COLO829 (cell line): ENCODE measurements around the gene TSPAN4.
A peak's percentile ranks its signal among the peaks of the same experiment; 100 is the strongest.

Experiments
- DNase-seq: peaks from one replicate; pipeline ENCODE4 v3.0.0; 2012; ENCODE audit warnings: low spot score

Gene TSPAN4

GRCh38 chr11:889257-889656 is 46.6 kb downstream of the TSPAN4 start:
- no peak for DNase-seq

GRCh38 chr11:889687-890475 is 47.2 kb downstream of the TSPAN4 start:
- no peak for DNase-seq

- no peak for DNase-seq
These were observed 48.3 kb downstream of the TSPAN4 start for GRCh38 chr11:890794-891540.

- DNase-seq = no peak
These were observed 50.5 kb downstream of the TSPAN4 start for GRCh38 chr11:893008-893654.

- DNase-seq = no peak
These were observed 52.0 kb downstream of the TSPAN4 start for GRCh38 chr11:894575-895201.

- no peak for DNase-seq
These were observed 52.9 kb downstream of the TSPAN4 start for GRCh38 chr11:895331-896110.

GRCh38 chr11:897253-898142 is 54.8 kb downstream of the TSPAN4 start:
- DNase-seq = no peak

GRCh38 chr11:898143-898511 is 55.5 kb downstream of the TSPAN4 start:
- DNase-seq = no peak

GRCh38 chr11:898540-899190 is 56.0 kb downstream of the TSPAN4 start:
- no peak for DNase-seq

GRCh38 chr11:899724-900123 is 57.1 kb downstream of the TSPAN4 start:
- no peak for DNase-seq

GRCh38 chr11:900545-900944 is 57.9 kb downstream of the TSPAN4 start:
- no peak for DNase-seq

- no peak for DNase-seq
These were observed 58.9 kb downstream of the TSPAN4 start for GRCh38 chr11:901452-902061.

- DNase-seq = no peak
These were observed 61.7 kb downstream of the TSPAN4 start for GRCh38 chr11:904380-904779.

- DNase-seq = no peak
These were observed 63.3 kb downstream of the TSPAN4 start for GRCh38 chr11:905952-906351.

GRCh38 chr11:907668-908067 is 65.0 kb downstream of the TSPAN4 start:
- DNase-seq = no peak

GRCh38 chr11:908273-908672 is 65.6 kb downstream of the TSPAN4 start:
- DNase-seq = no peak

GRCh38 chr11:909406-909805 is 66.8 kb downstream of the TSPAN4 start:
- no peak for DNase-seq

- peak; percentile 13 for DNase-seq
These were observed 67.5 kb downstream of the TSPAN4 start for GRCh38 chr11:910044-910588.

- DNase-seq = peak; percentile 90
These were observed 68.0 kb downstream of the TSPAN4 start, which contains the start of gene CHID1 for GRCh38 chr11:910589-911030. TSS of gene CHID1 (minus strand) at chr11:910810. CDS start at chr11:904816, 5,994 bp downstream.
